Stimulated activated CD8-positive, alpha-beta memory T cell treated with anti-CD3 and anti-CD28 coated beads, Interleukin-15, amount 100 ng/mL, for 24 hours (primary cell): ENCODE data around the gene UBE2D2.
"Not testable (repeated sequence)": the region's sequence is repeated elsewhere in the genome, so short reads cannot be mapped to it uniquely, and the experiment has no call there.

ENCODE experiments used
- DNase-seq: peaks from one replicate; pipeline ENCODE4 v3.0.0-alpha.2; 2020; ENCODE audit warnings: low read depth

UBE2D2 gene

DNA sequence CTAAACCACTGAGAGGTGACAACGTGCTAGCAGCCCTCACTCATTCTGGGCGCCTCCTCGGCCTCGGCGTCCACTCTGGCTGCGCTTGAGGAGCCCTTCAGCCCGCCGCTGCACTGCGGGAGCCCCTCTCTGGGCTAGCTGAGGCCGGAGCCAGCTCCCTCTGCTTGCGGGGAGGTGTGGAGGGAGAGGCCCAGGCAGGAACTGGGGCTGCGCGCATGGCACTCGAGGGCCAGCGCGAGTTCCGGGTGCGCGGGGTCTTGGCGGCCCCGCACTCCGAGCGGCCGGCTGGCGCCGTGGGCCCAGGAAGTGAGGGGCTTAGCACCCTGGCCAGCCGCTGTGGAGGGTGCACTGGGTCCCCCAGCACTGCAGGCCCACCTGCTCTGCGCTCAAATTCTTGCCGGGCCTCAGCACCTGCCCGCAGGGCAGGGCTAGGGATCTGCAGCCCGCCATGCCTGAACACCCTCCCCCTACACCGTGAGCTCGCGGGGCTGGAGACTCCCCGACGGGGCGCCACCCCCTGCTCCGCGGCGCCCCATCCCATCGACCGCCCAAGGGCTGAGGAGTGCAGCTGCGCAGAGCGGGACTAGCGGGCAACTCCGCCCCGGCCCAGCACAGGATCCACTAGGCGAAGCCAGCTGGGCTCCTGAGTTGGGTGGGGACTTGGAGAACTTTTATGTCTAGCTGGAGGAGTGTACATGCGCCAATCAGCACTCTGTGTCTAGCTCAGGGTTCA, 11.8 kb upstream of the UBE2D2 start:
- DNase-seq: no peak

- DNase-seq: not testable (repeated sequence)
These were observed 10.9 kb upstream of the UBE2D2 start for GRCh38 chr5:139550051-139550872.

- DNase-seq: no peak
These were observed 9.8 kb upstream of the UBE2D2 start for GRCh38 chr5:139551191-139551889.

DNA sequence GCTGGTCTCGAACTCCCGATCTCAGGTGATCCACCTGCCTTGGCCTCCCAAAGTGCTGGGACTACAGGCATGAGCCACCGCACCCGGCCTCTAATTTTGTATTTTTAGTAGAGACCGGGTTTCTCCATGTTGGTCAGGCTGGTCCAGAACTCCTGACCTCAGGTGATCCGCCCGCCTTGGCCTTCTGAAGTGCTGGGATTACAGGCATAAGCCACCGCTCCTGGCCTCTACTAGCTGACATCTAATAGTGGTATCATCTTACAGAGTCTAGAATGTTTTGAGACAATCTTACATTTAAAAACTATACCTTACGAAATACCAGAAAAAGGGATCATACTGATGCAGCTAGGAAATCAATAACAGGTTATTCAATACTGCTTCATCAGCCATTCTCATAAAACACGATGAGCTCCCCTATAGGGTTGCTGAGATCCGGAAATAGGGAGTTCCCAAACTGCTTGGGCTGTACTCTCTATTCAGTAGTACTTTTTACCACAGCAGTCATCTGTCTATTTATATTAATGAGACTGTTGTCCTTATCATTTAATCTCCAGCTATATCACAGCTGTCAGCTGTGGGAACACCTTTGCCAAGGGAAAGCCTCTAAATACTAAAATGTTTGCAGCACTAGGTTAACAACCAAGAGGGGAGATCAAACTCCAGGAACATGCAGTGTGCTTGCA, 8.1 kb upstream of the UBE2D2 start:
- DNase-seq: no peak

GRCh38 chr5:139554264-139554663, 6.9 kb upstream of the UBE2D2 start:
- DNase-seq: no peak

GRCh38 chr5:139557811-139558210, 3.3 kb upstream of the UBE2D2 start:
- DNase-seq: no peak

DNA sequence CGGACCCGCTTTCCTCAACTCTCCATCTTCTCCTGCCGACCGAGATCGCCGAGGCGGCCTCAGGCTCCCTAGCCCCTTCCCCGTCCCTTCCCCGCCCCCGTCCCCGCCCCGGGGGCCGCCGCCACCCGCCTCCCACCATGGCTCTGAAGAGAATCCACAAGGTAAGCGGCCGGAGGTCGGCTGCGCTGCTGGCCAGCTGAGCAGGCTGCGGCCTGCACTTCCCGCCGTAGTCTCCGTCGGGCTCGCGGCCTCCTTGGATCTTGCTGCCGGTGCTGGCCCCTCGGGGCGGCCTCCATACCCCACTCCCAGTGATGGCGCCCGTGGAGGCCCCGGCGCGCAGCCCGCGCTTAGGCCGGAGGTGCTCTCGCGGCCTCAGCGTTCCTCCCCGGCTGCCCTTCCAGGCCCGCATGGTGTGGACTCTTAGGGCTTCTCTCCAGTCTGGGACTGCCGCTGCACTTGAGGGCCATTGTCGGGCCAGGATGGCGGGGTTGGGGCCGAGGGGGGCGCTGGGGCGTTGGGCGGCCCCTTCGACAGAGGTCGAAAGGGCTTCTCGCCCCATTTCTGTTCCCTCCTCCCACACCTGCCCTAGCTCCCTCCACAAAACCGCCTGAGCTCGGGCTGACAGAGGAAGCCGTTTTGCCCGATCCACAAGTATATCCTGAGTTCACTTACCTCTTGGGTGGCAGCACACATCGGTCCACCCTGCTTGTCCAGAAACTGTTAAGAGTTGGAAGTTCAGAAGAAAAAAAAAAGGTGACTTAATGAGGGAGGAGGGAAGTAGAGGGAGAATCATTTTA, 714 bp downstream of the UBE2D2 start:
- peak; percentile 33 for DNase-seq

DNA sequence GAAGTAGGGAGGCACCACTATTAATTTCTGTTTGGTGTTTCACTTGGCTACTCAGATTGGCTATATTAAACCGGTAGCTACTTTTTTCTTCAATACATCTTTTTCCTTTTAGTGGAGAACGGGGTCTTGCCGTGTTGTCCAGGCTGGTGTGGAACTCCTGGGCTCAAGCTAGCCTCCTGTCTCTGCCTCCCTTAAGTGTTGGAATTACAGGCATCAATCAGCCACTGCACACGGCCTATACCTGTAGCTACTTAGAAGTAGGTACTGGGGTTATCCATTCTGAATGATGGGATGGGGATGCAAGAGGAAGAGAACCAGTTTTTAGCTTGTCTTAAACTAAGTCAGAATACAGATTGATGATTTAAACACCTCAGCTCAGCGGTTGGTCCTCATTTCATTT, 1.7 kb downstream of the UBE2D2 start:
- DNase-seq: no peak

- no peak for DNase-seq
These were observed 4.5 kb downstream of the UBE2D2 start for GRCh38 chr5:139565411-139566305.

DNA sequence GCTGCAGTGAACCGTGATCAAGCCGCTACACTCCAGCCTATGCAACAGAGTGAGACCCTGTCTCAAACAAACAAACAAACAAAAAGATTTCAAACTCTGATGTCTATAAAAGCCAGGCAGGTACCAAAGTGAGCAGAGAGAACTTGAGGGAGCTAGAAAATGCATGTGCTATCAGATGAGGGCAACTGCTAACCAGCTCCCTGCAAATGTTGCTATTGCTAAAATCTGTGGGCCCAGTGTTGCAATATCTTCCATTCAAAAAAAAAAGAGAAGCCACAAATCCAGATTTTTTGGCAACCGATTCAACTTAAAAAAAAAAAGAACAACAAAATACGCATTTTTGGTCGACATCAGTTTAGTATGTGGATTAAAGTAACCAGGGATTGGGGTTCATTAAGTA, 5.5 kb downstream of the UBE2D2 start:
- no peak for DNase-seq

GRCh38 chr5:139569270-139569955, 8.3 kb downstream of the UBE2D2 start:
- DNase-seq: no peak

GRCh38 chr5:139571543-139571942, 10.4 kb downstream of the UBE2D2 start:
- DNase-seq: no peak

- no peak for DNase-seq
These were observed 10.8 kb downstream of the UBE2D2 start for GRCh38 chr5:139571966-139572365.

GRCh38 chr5:139574641-139575312, 13.6 kb downstream of the UBE2D2 start:
- no peak for DNase-seq

DNA sequence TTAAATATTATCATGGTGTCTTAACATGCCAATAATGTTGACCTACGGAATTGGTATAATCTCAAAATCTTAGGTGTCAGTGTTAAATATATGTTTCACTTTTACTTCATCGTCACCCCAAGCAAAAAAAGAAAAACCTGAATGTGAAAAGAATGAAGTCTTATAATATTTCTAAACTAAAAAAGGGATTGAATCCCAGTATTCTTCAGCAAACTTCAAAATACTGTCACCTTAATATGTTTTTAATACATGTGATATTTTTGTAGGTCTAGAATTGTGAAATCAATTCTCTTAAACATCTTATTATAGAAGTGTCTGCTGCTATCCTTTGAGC, 14.1 kb downstream of the UBE2D2 start:
- no peak for DNase-seq

DNA sequence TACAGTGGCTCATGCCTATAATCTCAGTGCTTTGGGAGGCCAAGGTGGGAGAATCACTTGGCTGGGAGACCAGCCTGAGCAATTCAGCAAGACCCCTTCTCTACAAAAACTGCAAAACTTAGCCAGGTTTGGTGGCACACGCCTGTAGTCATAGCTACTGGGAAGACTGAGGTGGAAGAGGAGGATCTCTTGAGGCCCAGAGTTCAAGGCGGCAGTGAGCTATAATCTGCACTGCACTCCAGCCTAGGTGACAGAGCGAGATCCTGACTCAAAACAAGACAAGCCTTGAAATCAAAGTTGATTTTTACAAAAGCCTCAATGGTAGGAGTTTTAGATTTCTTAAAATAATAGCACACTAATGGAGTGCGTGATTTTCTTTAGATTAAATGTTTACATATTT, 14.6 kb downstream of the UBE2D2 start:
- DNase-seq: no peak

DNA sequence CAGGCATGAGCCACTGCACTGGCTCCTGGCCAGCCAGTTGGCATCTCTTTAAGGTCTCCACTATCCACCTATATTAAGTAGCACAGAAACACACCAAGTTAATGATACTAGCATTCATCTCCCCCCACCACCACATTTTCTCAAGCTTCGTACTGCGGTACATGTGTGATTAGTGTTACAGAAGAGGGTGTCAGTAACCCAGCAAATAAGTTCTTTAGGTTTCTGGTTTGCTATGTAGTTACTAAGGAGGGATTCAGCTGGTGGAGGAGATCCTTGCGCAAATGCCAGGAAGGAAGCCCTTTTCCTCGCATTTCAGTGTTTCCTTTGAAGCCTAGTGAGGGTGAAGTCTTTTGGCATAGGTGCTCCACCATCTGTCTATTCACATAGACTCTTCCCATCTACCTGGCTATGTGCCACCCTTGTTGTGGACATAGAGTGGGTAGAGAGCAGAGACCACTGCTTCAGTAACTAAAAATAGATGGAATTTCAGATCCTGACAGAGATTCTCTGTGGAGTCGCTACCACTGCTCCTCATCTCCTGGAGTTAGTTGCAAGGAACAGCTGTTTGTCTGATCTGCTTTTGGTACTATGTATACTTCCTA, 16.7 kb downstream of the UBE2D2 start:
- no peak for DNase-seq

DNA sequence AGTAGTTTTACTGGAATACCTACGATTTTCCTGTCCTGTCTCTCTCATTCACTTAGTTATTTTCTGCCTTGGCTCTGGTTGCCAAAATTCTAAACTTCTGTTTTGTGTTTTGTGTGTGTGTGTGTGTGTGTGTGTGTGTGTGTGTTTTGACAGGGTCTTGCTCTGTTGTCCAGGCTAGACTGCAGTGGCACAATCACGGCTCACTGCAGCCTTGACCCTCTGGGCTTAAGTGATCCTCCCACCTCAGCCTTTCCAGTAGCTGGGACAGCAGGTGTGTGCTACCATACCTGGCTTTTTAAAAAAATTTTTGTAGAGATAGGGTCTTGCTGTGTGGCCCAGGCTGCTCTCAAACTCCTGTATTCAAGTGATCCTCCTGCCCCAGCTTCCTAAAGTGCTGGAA, 17.2 kb downstream of the UBE2D2 start:
- no peak for DNase-seq

GRCh38 chr5:139582181-139582580, 21.0 kb downstream of the UBE2D2 start:
- not testable (repeated sequence) for DNase-seq
